HG03175 (cell line): ENCODE data around the gene SLC51B.
"Not testable (repeated sequence)": the region's sequence is repeated elsewhere in the genome, so short reads cannot be mapped to it uniquely, and the experiment has no call there.

Experiments used
- ATAC-seq: cut with Tn5 transposase; IDR thresholded peaks from one replicate; pipeline ENCODE4 v1.9.1; 2021; ENCODE audit warnings: mild to moderate bottlenecking, moderate library complexity; ENCODE audit not compliant: unreplicated experiment

Gene SLC51B

GRCh38 chr15:65040461-65040860 lies 4.7 kb upstream of the SLC51B start:
- ATAC-seq = no peak

GRCh38 chr15:65041787-65042186 lies 3.4 kb upstream of the SLC51B start:
- ATAC-seq = no peak

GRCh38 chr15:65042776-65043327 lies 2.3 kb upstream of the SLC51B start:
- no peak for ATAC-seq

- not testable (repeated sequence) for ATAC-seq
These were observed 969 bp upstream of the SLC51B start for GRCh38 chr15:65044218-65044617.

- ATAC-seq = no peak
These were observed 3.1 kb downstream of the SLC51B start for GRCh38 chr15:65048241-65048640.

- peak; percentile 88 for ATAC-seq
These were observed 4.2 kb downstream of the SLC51B start for GRCh38 chr15:65049418-65049840.

- ATAC-seq = no peak
These were observed 5.1 kb downstream of the SLC51B start for GRCh38 chr15:65050270-65050669.

GRCh38 chr15:65051266-65051665 lies 6.1 kb downstream of the SLC51B start:
- no peak for ATAC-seq

- ATAC-seq = no peak
These were observed 7.8 kb downstream of the SLC51B start for GRCh38 chr15:65052956-65053355.

- ATAC-seq = no peak
These were observed 9.4 kb downstream of the SLC51B start for GRCh38 chr15:65054333-65055200.

GRCh38 chr15:65055201-65055870 lies 10.1 kb downstream of the SLC51B start:
- ATAC-seq = no peak

GRCh38 chr15:65056106-65056505 lies 10.9 kb downstream of the SLC51B start:
- no peak for ATAC-seq

GRCh38 chr15:65056868-65057548 lies 11.8 kb downstream of the SLC51B start:
- ATAC-seq = no peak

GRCh38 chr15:65057549-65057940 lies 12.4 kb downstream of the SLC51B start:
- no peak for ATAC-seq

- ATAC-seq = no peak
These were observed 13.5 kb downstream of the SLC51B start for GRCh38 chr15:65058394-65059368.

- no peak for ATAC-seq
These were observed 14.2 kb downstream of the SLC51B start for GRCh38 chr15:65059369-65059750.

GRCh38 chr15:65059931-65060596 lies 14.9 kb downstream of the SLC51B start:
- ATAC-seq = no peak

- no peak for ATAC-seq
These were observed 15.6 kb downstream of the SLC51B start for GRCh38 chr15:65060641-65061397.

GRCh38 chr15:65062061-65062460 lies 16.9 kb downstream of the SLC51B start:
- ATAC-seq = no peak
